Stimulated activated CD8-positive, alpha-beta memory T cell treated with anti-CD3 and anti-CD28 coated beads, Interleukin-15, amount 100 ng/mL, for 48 hours (primary cell): ENCODE measurements around the gene MSX2.

Experiments used
- DNase-seq, 2 donors: peaks; one replicate each; pipeline ENCODE4 v3.0.0-alpha.2; 2020; ENCODE audit warnings: low read depth in 2 of 2

MSX2 gene

GRCh38 chr5:174775081-174775480 is 50.7 kb downstream of the MSX2 start:
- no peak for DNase-seq

GRCh38 chr5:174777111-174777510 is 52.7 kb downstream of the MSX2 start:
- no peak for DNase-seq

GRCh38 chr5:174777583-174777982 is 53.2 kb downstream of the MSX2 start:
- no peak for DNase-seq
